Gastroesophageal sphincter (tissue), 4 donors: ENCODE results near the gene ARFIP1. TPM values are rescaled to one million over a fixed set of nuclear protein-coding genes. Genes with fewer than 3 reads are reported as not detected.

Source experiments
- ATAC-seq: fragments of 150-250 bp; one replicate; pipeline ENCODE4 v1.9.1; 2016; ENCODE audit warnings: mild to moderate bottlenecking, moderate library complexity
- H3K27ac ChIP-seq, 4 donors: fragments of 200-600 bp; sonication (generic) in 3 of 4; 1 replicate in 3 of 4; 2 replicates in 1 of 4; pipeline ENCODE4 v1.5.1; 2016 to 2019
- H3K27me3 ChIP-seq: fragments of 200-600 bp; sonication (generic); one replicate; pipeline ENCODE4 v1.5.1; 2019
- H3K36me3 ChIP-seq, 2 donors: fragments of 200-600 bp; sonication (generic); one replicate each; pipeline ENCODE4 v1.5.1; 2019; ENCODE audit warnings: control low read depth in 1 of 2
- H3K4me1 ChIP-seq, 3 donors: fragments of 200-600 bp; sonication (generic); 1 replicate in 2 of 3; 2 replicates in 1 of 3; pipeline ENCODE4 v1.5.1; 2016 to 2019; ENCODE audit warnings: control low read depth in 2 of 3
- H3K4me3 ChIP-seq, 2 donors: fragments of 200-600 bp; sonication (generic); one replicate each; pipeline ENCODE4 v1.5.1; 2019; ENCODE audit warnings: mild to moderate bottlenecking in 1 of 2, moderate library complexity in 1 of 2
- H3K9me3 ChIP-seq, 3 donors: fragments of 200-600 bp; sonication (generic); one replicate each; pipeline ENCODE4 v1.5.1; 2017 to 2019; ENCODE audit warnings: control low read depth in 2 of 3
- CTCF ChIP-seq, 4 experiments: fragments of 200-600 bp in 2 of 4; fragments of 450-650 bp in 2 of 4; sonication (generic) in 1 of 4; IDR thresholded peaks; one replicate each; pipeline ENCODE4 v1.5.1; 2017 to 2019; ENCODE audit warnings: antibody characterized with exemption in 4 of 4, mild to moderate bottlenecking in 2 of 4, moderate library complexity in 2 of 4
- EP300 ChIP-seq: sonication (generic); formaldehyde crosslinking; IDR thresholded peaks from one replicate; pipeline ENCODE4 v1.6.1; 2017; ENCODE audit warnings: antibody characterized with exemption, mild to moderate bottlenecking
- POLR2A ChIP-seq, 2 donors: fragments of 450-650 bp; IDR thresholded peaks; one replicate each; pipeline ENCODE4 v1.6.1; 2017; ENCODE audit warnings: antibody characterized with exemption in 2 of 2, mild to moderate bottlenecking in 2 of 2, moderate library complexity in 1 of 2
- POLR2AphosphoS5 ChIP-seq: sonication (generic); formaldehyde crosslinking; IDR thresholded peaks from one replicate; pipeline ENCODE4 v1.6.1; 2017; ENCODE audit warnings: antibody characterized with exemption
- WGBS, 2 donors: methylation state at CpG; one replicate each; pipeline ENCODE4 v1.1.5; 2018; ENCODE audit warnings: low coverage in 1 of 2; 5-methylcytosine and 5-hydroxymethylcytosine counted together
- total RNA-seq, 4 donors: library from RNA; depleted of rRNA; stranded (reverse); fragments of >200 nt; gene quantifications; one replicate each; pipeline ENCODE4 v1.1.0, GENCODE V29; 2016

Gene ARFIP1
- total RNA-seq, 4 donors from 2014 or later = 26.6 to 34.9 (median 29.5) TPM

- Histone ChIP-seq H3K27ac (no peak overlapping the region), H3K9me3 (no peaks in the 10 kb centered on the region), H3K4me1 (no peaks in the 10 kb centered on the region), H3K36me3 (peaks cover 0 to 40% of the 10 kb centered on the region in 2 donors), H3K27me3 (no peaks in the 10 kb centered on the region), H3K4me3 (no peak overlapping the region)
- ATAC-seq = no peak
- no peak for TF ChIP-seq POLR2A (IDR thresholded peaks at IDR 0.05)
- TF ChIP-seq EP300 = no peak
- TF ChIP-seq POLR2AphosphoS5 = no peak
- TF ChIP-seq CTCF (IDR thresholded peaks at IDR 0.05) = no peak
- 83 to 87% methylated on average over 5 of the region's 5 CpGs for WGBS, 2 donors
Observed at GRCh38 chr4:152885185-152885584, 105.4 kb downstream of the ARFIP1 start.

GRCh38 chr4:152886201-152886600, 106.4 kb downstream of the ARFIP1 start:
- TF ChIP-seq EP300 (no peak), POLR2A (IDR thresholded peaks at IDR 0.05) (no peak), POLR2AphosphoS5 (no peak), CTCF (IDR thresholded peaks at IDR 0.05) (no peak)
- 91 to 100% methylated on average over 1 of the region's 1 CpG for WGBS, 2 donors
- H3K27ac ChIP-seq = no peak overlapping the region
- ATAC-seq = no peak
- peaks cover 0 to 49% of the 10 kb centered on the region in 2 donors for H3K36me3 ChIP-seq
- H3K4me3 ChIP-seq = no peak overlapping the region
- H3K9me3 ChIP-seq = no peaks in the 10 kb centered on the region
- no peaks in the 10 kb centered on the region for H3K27me3 ChIP-seq
- no peaks in the 10 kb centered on the region for H3K4me1 ChIP-seq

- WGBS, 2 donors = 77 to 85% methylated on average over 6 of the region's 6 CpGs
- Histone ChIP-seq H3K9me3 (no peaks in the 10 kb centered on the region), H3K36me3 (peaks cover 0 to 61% of the 10 kb centered on the region in 2 donors), H3K27me3 (no peaks in the 10 kb centered on the region), H3K27ac (no peak overlapping the region), H3K4me3 (no peak overlapping the region), H3K4me1 (no peaks in the 10 kb centered on the region)
- TF ChIP-seq EP300 (no peak), POLR2A (IDR thresholded peaks at IDR 0.05) (no peak), POLR2AphosphoS5 (no peak), CTCF (IDR thresholded peaks at IDR 0.05) (no peak)
- no peak for ATAC-seq
Observed at GRCh38 chr4:152887981-152888380, 108.2 kb downstream of the ARFIP1 start.

- H3K36me3 ChIP-seq = peaks cover 0 to 45% of the 10 kb centered on the region in 2 donors
- 81 to 100% methylated on average over 1 to 2 of the region's 2 CpGs for WGBS, 2 donors
- no peaks in the 10 kb centered on the region for H3K9me3 ChIP-seq
- TF ChIP-seq POLR2A (IDR thresholded peaks at IDR 0.05) (no peak), CTCF (IDR thresholded peaks at IDR 0.05) (no peak), EP300 (no peak), POLR2AphosphoS5 (no peak)
- no peak overlapping the region for H3K27ac ChIP-seq
- no peak overlapping the region for H3K4me3 ChIP-seq
- no peak for ATAC-seq
- H3K27me3 ChIP-seq = no peaks in the 10 kb centered on the region
- no peaks in the 10 kb centered on the region for H3K4me1 ChIP-seq
Observed at GRCh38 chr4:152892974-152893373, 113.2 kb downstream of the ARFIP1 start.

GRCh38 chr4:152894673-152895072, 114.9 kb downstream of the ARFIP1 start:
- Histone ChIP-seq H3K4me1 (no peaks in the 10 kb centered on the region), H3K9me3 (no peaks in the 10 kb centered on the region), H3K27me3 (no peaks in the 10 kb centered on the region), H3K36me3 (peaks cover 0 to 38% of the 10 kb centered on the region in 2 donors), H3K27ac (no peak overlapping the region), H3K4me3 (no peak overlapping the region)
- no peak for ATAC-seq
- no peak for TF ChIP-seq POLR2AphosphoS5
- no peak for TF ChIP-seq EP300
- no peak for TF ChIP-seq CTCF (IDR thresholded peaks at IDR 0.05)
- TF ChIP-seq POLR2A (IDR thresholded peaks at IDR 0.05) = no peak
- WGBS, 2 donors = 83% methylated on average over 1 of the region's 1 CpG; no CpG with 5 or more reads in 1 of the 2 donors
